Measurements from ENCODE around the gene RRP15. TPM values are rescaled to one million over a fixed set of nuclear protein-coding genes. Genes with fewer than 3 reads are reported as not detected.

Gene RRP15
- total and polyA plus RNA-seq, 9 of the 15 experiments (the other 6 are each of a cell fraction or from before 2014, with no cell fraction given): 9.5 to 58.1 (median 29.3) TPM

DNA sequence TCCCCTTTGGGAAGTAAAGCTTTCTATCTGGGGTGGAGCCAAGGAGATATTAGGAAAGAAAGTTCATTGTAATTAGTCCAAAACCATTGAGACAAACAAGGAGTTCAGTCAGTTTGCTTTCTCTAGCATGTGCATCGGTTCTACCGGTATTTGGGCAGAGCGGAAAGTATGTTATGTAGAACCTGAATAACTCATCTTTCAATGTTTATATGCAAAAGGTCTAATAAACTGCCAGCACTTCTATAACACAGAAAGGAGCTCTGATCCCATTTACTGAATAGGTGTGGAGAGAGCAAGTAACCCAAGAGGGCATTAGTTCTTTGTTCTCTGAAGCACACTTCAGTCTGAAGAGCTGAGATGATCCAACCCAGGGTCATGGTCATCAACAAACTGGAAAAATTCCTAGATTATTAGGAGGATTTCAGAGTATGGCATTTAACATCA is 63.6 kb downstream of the RRP15 start:
- 73% methylated on average over 3 of the region's 3 CpGs for WGBS (ENCODE audit: insufficient coverage, low coverage, missing lambda C conversion rate)
- FAIRE-seq: no peak

More for the DNA sequence above, 63.6 kb downstream of the RRP15 start:
- in situ Hi-C loops (cut with MboI) (loop anchor here (25.0 kb wide), 1 partner anchor 1464 kb away; no protein-coding TSS in a partner anchor), intact Hi-C loops (cut with micrococcal nuclease) (no loop called here)
- no peaks in the 10 kb centered on the region for H3K79me2 ChIP-seq (ENCODE audit: control insufficient read depth, insufficient read depth, low read length)
- H2AFZ ChIP-seq (ENCODE audit: low read depth, low read length): no peak overlapping the region
- H3K4me3 ChIP-seq: no peak overlapping the region
- ATAC-seq: no peak
- no peaks in the 10 kb centered on the region for H3K9me3 ChIP-seq (replicated peaks; ENCODE audit: control insufficient read depth, insufficient read depth, low read depth, low read length)
- H3K4me2 ChIP-seq (ENCODE audit: insufficient read depth, low read length): no peak overlapping the region
- DNase-seq (ENCODE audit: extremely low read depth in 1 of 4, low spot score in 3 of 4): no peak
- H3K27ac ChIP-seq (ENCODE audit: extremely low read depth, low read depth, low read length): no peak overlapping the region
- POLR2A ChIA-PET: interaction anchor here (1.2 kb wide), 1 partner anchor 44 kb away, joined by 3 read pairs; no protein-coding TSS in a partner anchor
- no peaks in the 10 kb centered on the region for H3K9me1 ChIP-seq (ENCODE audit: control insufficient read depth, insufficient read depth, low read length)
- H3K4me1 ChIP-seq (replicated peaks in 1 of 2; ENCODE audit: control insufficient read depth in 2 of 2, insufficient read depth in 2 of 2, low read length in 2 of 2): peaks cover 5 to 15% of the 10 kb centered on the region in 2 experiments; a peak in 3 of 5 replicates
- BruUV-seq (replicated peaks): no TSS peak
- H3K36me3 ChIP-seq (ENCODE audit: control insufficient read depth, insufficient read depth, low read length): no peaks in the 10 kb centered on the region; the same call in 2 of the 3 replicates
- H3K27me3 ChIP-seq (ENCODE audit: control insufficient read depth in 2 of 2, insufficient read depth in 2 of 2, low read length in 2 of 2): no peaks in the 10 kb centered on the region
- CTCF ChIA-PET (ENCODE audit: low intra/inter-chr PET ratio): no interaction called here
- no peaks in the 10 kb centered on the region for H4K20me1 ChIP-seq (replicated peaks; ENCODE audit: control insufficient read depth, insufficient read depth, low read length)
- no peak overlapping the region for H3K9ac ChIP-seq (ENCODE audit: insufficient read depth in 1 of 2, low read depth in 2 of 2, low read length in 2 of 2)
- no peak for TF ChIP-seq ZNF57 (CRISPR knock-in tag; IDR thresholded peaks at IDR 0.05)
- no peak for TF ChIP-seq REST (IDR thresholded peaks at IDR 0.05; ENCODE audit: borderline replicate concordance)
- TF ChIP-seq REST (CRISPR knock-in tag; IDR thresholded peaks at IDR 0.05; ENCODE audit: low read depth): no peak
- no peak for TF ChIP-seq RNF2 (IDR thresholded peaks at IDR 0.05)
- no peak for TF ChIP-seq SMARCA4 (IDR thresholded peaks at IDR 0.05)
- TF ChIP-seq RHOXF2B (CRISPR knock-in tag; conservative IDR thresholded peaks at IDR 0.05): no peak
- no peak for TF ChIP-seq MTA3 (IDR thresholded peaks at IDR 0.05; ENCODE audit: borderline replicate concordance)
- TF ChIP-seq ELF4 (CRISPR knock-in tag; IDR thresholded peaks at IDR 0.05): no peak
- TF ChIP-seq ZBED1 (IDR thresholded peaks at IDR 0.05): no peak
- no peak for TF ChIP-seq ASH1L (IDR thresholded peaks at IDR 0.05; ENCODE audit: borderline replicate concordance, low read depth, partially characterized antibody)
- no peak for TF ChIP-seq POLR2B (IDR thresholded peaks at IDR 0.05; ENCODE audit: low read depth, partially characterized antibody)
- TF ChIP-seq GTF2B (IDR thresholded peaks at IDR 0.05; ENCODE audit: extremely low read depth, insufficient read length): no peak

Measured in K562 (cell line).